ENCODE results near the gene EPB41L3. TPM values are rescaled to one million over a fixed set of nuclear protein-coding genes. Genes with fewer than 3 reads are reported as not detected.
"Not testable (repeated sequence)": the region's sequence is repeated elsewhere in the genome, so short reads cannot be mapped to it uniquely, and the experiment has no call there.

The EPB41L3 gene
- total and polyA plus RNA-seq, 2 experiments from 2014 or later = 20.8 to 22.2 TPM

GRCh38 chr18:5512176-5512575 lies 31.6 kb downstream of the EPB41L3 start:
- Histone ChIP-seq H3K9me3 (ENCODE audit: low read depth) (no peaks in the 10 kb centered on the region), H4K20me1 (ENCODE audit: insufficient read depth) (no peaks in the 10 kb centered on the region), H3K4me1 (ENCODE audit: insufficient read depth) (peaks cover 10% of the 10 kb centered on the region; the same call in 1 of the 2 replicates), H2AFZ (no peak overlapping the region), H3K9me2 (ENCODE audit: insufficient read depth) (no peaks in the 10 kb centered on the region), H3K4me3 (no peak overlapping the region), H3K27ac (no peak overlapping the region), H3K9ac (no peak overlapping the region), H3F3A (ENCODE audit: insufficient read depth) (no peaks in the 10 kb centered on the region), H3K27me3 (replicated peaks; ENCODE audit: insufficient read depth) (no peaks in the 10 kb centered on the region), H3K79me2 (ENCODE audit: insufficient read depth) (0 out of 2 replicates have a peak, but pooled peaks cover 27% of the 10 kb centered on the region), H3K36me3 (ENCODE audit: low read depth) (no peaks in the 10 kb centered on the region), H3K4me2 (ENCODE audit: unreplicated experiment) (no peak overlapping the region)
- TF ChIP-seq EZH2 (IDR thresholded peaks at IDR 0.05; ENCODE audit: insufficient read depth, poor library complexity, severe bottlenecking) = no peak
- TF ChIP-seq EZH2phosphoT487 (IDR thresholded peaks at IDR 0.05; ENCODE audit: insufficient read depth, low read depth) = no peak
- 94 to 96% methylated on average over 4 of the region's 4 CpGs for WGBS, 2 experiments (ENCODE audit: low coverage in 1 of 2, low lambda C conversion rate in 2 of 2, missing lambda C conversion rate in 2 of 2)
- no peak for DNase-seq
- in situ Hi-C loops (cut with MboI) = no loop called here

- 90% methylated on average over 4 of the region's 4 CpGs for WGBS, 2 experiments (ENCODE audit: low coverage in 1 of 2, low lambda C conversion rate in 2 of 2, missing lambda C conversion rate in 2 of 2)
- H3K79me2 ChIP-seq (ENCODE audit: insufficient read depth) = 0 out of 2 replicates have a peak, but pooled peaks cover 27% of the 10 kb centered on the region
- H4K20me1 ChIP-seq (ENCODE audit: insufficient read depth); H3K4me3 ChIP-seq; H3K4me1 ChIP-seq (ENCODE audit: insufficient read depth); H3K36me3 ChIP-seq (ENCODE audit: low read depth); H3K27ac ChIP-seq; H3K9me3 ChIP-seq (ENCODE audit: low read depth); H3F3A ChIP-seq (ENCODE audit: insufficient read depth); DNase-seq; H3K4me2 ChIP-seq (ENCODE audit: unreplicated experiment); H3K27me3 ChIP-seq (replicated peaks; ENCODE audit: insufficient read depth); H3K9ac ChIP-seq; H2AFZ ChIP-seq; in situ Hi-C loops (cut with MboI); H3K9me2 ChIP-seq (ENCODE audit: insufficient read depth): not testable (repeated sequence)
Measured at GRCh38 chr18:5511541-5511940, 32.3 kb downstream of the EPB41L3 start.

- H3K4me3 ChIP-seq = no peak overlapping the region
- H3K4me1 ChIP-seq (ENCODE audit: insufficient read depth) = peaks cover 10% of the 10 kb centered on the region; the same call in 1 of the 2 replicates
- in situ Hi-C loops (cut with MboI) = no loop called here
- H3K27me3 ChIP-seq (replicated peaks; ENCODE audit: insufficient read depth) = no peaks in the 10 kb centered on the region
- H3K27ac ChIP-seq = no peak overlapping the region
- no peaks in the 10 kb centered on the region for H3K9me2 ChIP-seq (ENCODE audit: insufficient read depth)
- 76 to 78% methylated on average over 7 of the region's 7 CpGs for WGBS, 2 experiments (ENCODE audit: low coverage in 1 of 2, low lambda C conversion rate in 2 of 2, missing lambda C conversion rate in 2 of 2)
- DNase-seq = peak; percentile 42
- no peak overlapping the region for H2AFZ ChIP-seq
- TF ChIP-seq EZH2 (IDR thresholded peaks at IDR 0.05; ENCODE audit: insufficient read depth, poor library complexity, severe bottlenecking) (no peak), EZH2phosphoT487 (IDR thresholded peaks at IDR 0.05; ENCODE audit: insufficient read depth, low read depth) (no peak)
- H3K9ac ChIP-seq = no peak overlapping the region
- no peaks in the 10 kb centered on the region for H3F3A ChIP-seq (ENCODE audit: insufficient read depth)
- H3K9me3 ChIP-seq (ENCODE audit: low read depth) = no peaks in the 10 kb centered on the region
- H3K79me2 ChIP-seq (ENCODE audit: insufficient read depth) = 0 out of 2 replicates have a peak, but pooled peaks cover 22% of the 10 kb centered on the region
- H4K20me1 ChIP-seq (ENCODE audit: insufficient read depth) = no peaks in the 10 kb centered on the region
- no peak overlapping the region for H3K4me2 ChIP-seq (ENCODE audit: unreplicated experiment)
- H3K36me3 ChIP-seq (ENCODE audit: low read depth) = no peaks in the 10 kb centered on the region
Measured at GRCh38 chr18:5510135-5510846, 33.5 kb downstream of the EPB41L3 start.

- peaks cover 3% of the 10 kb centered on the region; the same call in 1 of the 2 replicates for H3F3A ChIP-seq (ENCODE audit: insufficient read depth)
- in situ Hi-C loops (cut with MboI) = no loop called here
- WGBS, 2 experiments (ENCODE audit: low coverage in 1 of 2, low lambda C conversion rate in 2 of 2, missing lambda C conversion rate in 2 of 2) = 23 to 32% methylated on average over 2 of the region's 2 CpGs
- no peak overlapping the region for H3K4me2 ChIP-seq (ENCODE audit: unreplicated experiment)
- H3K9me3 ChIP-seq (ENCODE audit: low read depth) = no peaks in the 10 kb centered on the region
- H3K9me2 ChIP-seq (ENCODE audit: insufficient read depth) = no peaks in the 10 kb centered on the region
- peaks cover 15% of the 10 kb centered on the region for H3K4me1 ChIP-seq (ENCODE audit: insufficient read depth)
- H3K36me3 ChIP-seq (ENCODE audit: low read depth) = no peaks in the 10 kb centered on the region
- H2AFZ ChIP-seq = no peak overlapping the region
- H3K4me3 ChIP-seq = no peak overlapping the region
- peak; percentile 33 for DNase-seq
- H3K27me3 ChIP-seq (replicated peaks; ENCODE audit: insufficient read depth) = no peaks in the 10 kb centered on the region
- 0 out of 2 replicates have a peak, but pooled peaks cover 22% of the 10 kb centered on the region for H3K79me2 ChIP-seq (ENCODE audit: insufficient read depth)
- no peak overlapping the region for H3K9ac ChIP-seq
- H3K27ac ChIP-seq = no peak overlapping the region
- TF ChIP-seq EZH2 (IDR thresholded peaks at IDR 0.05; ENCODE audit: insufficient read depth, poor library complexity, severe bottlenecking) (no peak), EZH2phosphoT487 (IDR thresholded peaks at IDR 0.05; ENCODE audit: insufficient read depth, low read depth) (no peak)
- no peaks in the 10 kb centered on the region for H4K20me1 ChIP-seq (ENCODE audit: insufficient read depth)
Measured at GRCh38 chr18:5508821-5509220, 35.0 kb downstream of the EPB41L3 start.

All from GM23248 (cell line).